ENCODE measurements around the gene CLCNKB.

- no peak for TF ChIP-seq CTCF (IDR thresholded peaks at IDR 0.05)
- TF ChIP-seq POLR2A (IDR thresholded peaks at IDR 0.05), result no peak
- TF ChIP-seq EP300 (IDR thresholded peaks at IDR 0.05), result no peak
- TF ChIP-seq POLR2AphosphoS5 (IDR thresholded peaks at IDR 0.05), result no peak
Measured at GRCh38 chr1:16074217-16074616, 30.6 kb downstream of the CLCNKB start.

All from sigmoid colon (tissue), 4 donors.